Measurements from ENCODE around the gene ADGRA1. TPM values are rescaled to one million over a fixed set of nuclear protein-coding genes. Genes with fewer than 3 reads are reported as not detected.

Gene ADGRA1
- total and polyA plus RNA-seq, 2 donors (not counting 3 experiments of a cell fraction or from before 2014, with no cell fraction given), result not detected

DNA sequence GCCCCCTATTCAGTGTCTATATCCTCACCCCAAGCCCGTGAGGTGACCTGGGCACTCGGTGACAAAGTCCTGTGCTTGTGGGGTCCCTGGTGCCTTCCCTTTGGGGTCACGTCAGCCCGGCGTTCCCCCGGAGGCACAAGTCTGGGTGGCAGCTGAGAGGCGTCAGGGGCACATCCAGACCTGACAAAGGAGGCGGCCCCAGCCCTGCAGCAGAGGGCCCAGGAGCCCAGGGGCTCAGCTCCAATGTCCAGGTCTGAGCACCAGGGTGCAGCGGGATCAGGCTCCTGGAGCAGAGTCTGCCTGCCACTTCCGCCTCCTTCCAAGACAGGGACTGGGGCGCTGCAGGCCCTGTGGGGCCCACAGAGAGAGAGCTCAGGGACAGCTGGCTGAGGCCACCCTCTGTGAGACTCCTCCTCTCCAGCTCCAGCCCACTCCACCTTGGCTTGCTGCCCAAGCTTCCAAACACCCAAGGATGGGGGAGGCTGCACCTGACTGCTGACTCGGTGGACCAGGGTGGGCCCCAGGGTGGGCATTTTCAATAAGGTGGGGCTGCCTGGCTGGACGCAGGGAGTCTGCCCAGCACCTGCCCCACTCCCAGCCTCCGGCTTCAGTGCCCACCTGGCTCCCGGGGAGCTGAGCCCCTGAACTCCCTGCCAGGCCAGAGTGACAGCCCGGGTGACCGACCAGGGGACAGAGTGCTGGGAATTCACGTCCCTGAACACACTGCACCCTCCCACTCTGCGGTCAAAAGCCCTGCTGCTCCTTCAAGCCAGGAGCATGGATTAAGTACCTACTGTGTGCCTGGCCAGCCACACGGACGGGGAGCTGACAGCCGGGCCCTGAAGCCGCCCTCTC lies 71.3 kb downstream of the ADGRA1 start:
- Histone ChIP-seq H3K27me3 (ENCODE audit: control insufficient read depth in 2 of 2, insufficient read depth in 2 of 2, low read length in 2 of 2) (peaks cover 3 to 12% of the 10 kb centered on the region in 2 experiments), H3K4me2 (ENCODE audit: insufficient read depth, low read length) (no peak overlapping the region), H3K36me3 (ENCODE audit: control insufficient read depth in 2 of 2, extremely low read depth in 1 of 2, insufficient read depth in 2 of 2, low read length in 2 of 2) (no peaks in the 10 kb centered on the region), H3K79me2 (ENCODE audit: control insufficient read depth, insufficient read depth, low read length) (no peaks in the 10 kb centered on the region), H3K4me3 (replicated peaks in 1 of 3; ENCODE audit: insufficient read depth in 1 of 3, low read depth in 1 of 3, low read length in 3 of 3) (no peak overlapping the region), H3K27ac (ENCODE audit: insufficient read depth, low read depth, low read length) (no peak overlapping the region), H3K9me3 (replicated peaks; ENCODE audit: control insufficient read depth, insufficient read depth, low read length) (no peaks in the 10 kb centered on the region), H3K9me1 (replicated peaks; ENCODE audit: control insufficient read depth, extremely low read depth, insufficient read depth, low read length) (no peaks in the 10 kb centered on the region), H2AFZ (ENCODE audit: low read depth, low read length) (no peak overlapping the region), H4K20me1 (replicated peaks; ENCODE audit: control insufficient read depth, extremely low read depth, insufficient read depth, low read length) (no peaks in the 10 kb centered on the region), H3K4me1 (ENCODE audit: control insufficient read depth, extremely low read depth, insufficient read depth, low read length) (no peaks in the 10 kb centered on the region), H3K9ac (replicated peaks; ENCODE audit: extremely low read depth, insufficient read depth, low read length) (no peak overlapping the region)
- ChIA-PET CTCF (no interaction called here), POLR2A (interaction anchor here (0.6 kb wide), 1 partner anchor 15 kb away, joined by 4 read pairs; no protein-coding TSS in a partner anchor)
- no peak for DNase-seq (ENCODE audit: low read depth, low spot score)
- intact Hi-C loops (cut with micrococcal nuclease), result no loop called here
- FAIRE-seq, result no peak
- BruUV-seq (replicated peaks), result no TSS peak
- TF ChIP-seq, protein P1, sequence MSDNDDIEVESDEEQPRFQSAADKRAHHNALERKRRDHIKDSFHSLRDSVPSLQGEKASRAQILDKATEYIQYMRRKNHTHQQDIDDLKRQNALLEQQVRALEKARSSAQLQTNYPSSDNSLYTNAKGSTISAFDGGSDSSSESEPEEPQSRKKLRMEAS (IDR thresholded peaks at IDR 0.05; ENCODE audit: insufficient read depth, insufficient read length), result no peak
- TF ChIP-seq POLR2A (IDR thresholded peaks at IDR 0.05; ENCODE audit: low read depth, low read length) (no peak), JUN (IDR thresholded peaks at IDR 0.05; ENCODE audit: borderline replicate concordance, insufficient read depth, insufficient read length, low read depth) (no peak), MYC (IDR thresholded peaks at IDR 0.05; ENCODE audit: low read depth, low read length) (no peak), EZH2 (IDR thresholded peaks at IDR 0.05; ENCODE audit: borderline replicate concordance, low read depth, low read length, severe bottlenecking) (no peak), GATA2 (IDR thresholded peaks at IDR 0.05; ENCODE audit: insufficient read depth, insufficient read length, low read depth, low read length) (no peak), FOS (IDR thresholded peaks at IDR 0.05; ENCODE audit: borderline replicate concordance, insufficient read depth, low read length) (no peak), POLR2AphosphoS5 (IDR thresholded peaks at IDR 0.05; ENCODE audit: insufficient read depth, low read depth, low read length) (no peak)
- TF ChIP-seq, protein P2, sequence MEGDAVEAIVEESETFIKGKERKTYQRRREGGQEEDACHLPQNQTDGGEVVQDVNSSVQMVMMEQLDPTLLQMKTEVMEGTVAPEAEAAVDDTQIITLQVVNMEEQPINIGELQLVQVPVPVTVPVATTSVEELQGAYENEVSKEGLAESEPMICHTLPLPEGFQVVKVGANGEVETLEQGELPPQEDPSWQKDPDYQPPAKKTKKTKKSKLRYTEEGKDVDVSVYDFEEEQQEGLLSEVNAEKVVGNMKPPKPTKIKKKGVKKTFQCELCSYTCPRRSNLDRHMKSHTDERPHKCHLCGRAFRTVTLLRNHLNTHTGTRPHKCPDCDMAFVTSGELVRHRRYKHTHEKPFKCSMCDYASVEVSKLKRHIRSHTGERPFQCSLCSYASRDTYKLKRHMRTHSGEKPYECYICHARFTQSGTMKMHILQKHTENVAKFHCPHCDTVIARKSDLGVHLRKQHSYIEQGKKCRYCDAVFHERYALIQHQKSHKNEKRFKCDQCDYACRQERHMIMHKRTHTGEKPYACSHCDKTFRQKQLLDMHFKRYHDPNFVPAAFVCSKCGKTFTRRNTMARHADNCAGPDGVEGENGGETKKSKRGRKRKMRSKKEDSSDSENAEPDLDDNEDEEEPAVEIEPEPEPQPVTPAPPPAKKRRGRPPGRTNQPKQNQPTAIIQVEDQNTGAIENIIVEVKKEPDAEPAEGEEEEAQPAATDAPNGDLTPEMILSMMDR (IDR thresholded peaks at IDR 0.05; ENCODE audit: extremely low read depth in 1 of 2, insufficient read depth in 1 of 2, low read depth in 1 of 2, low read length in 2 of 2), result no peak
- dilution Hi-C loops (cut with MboI; ENCODE audit: extremely low pct_ligation_motif_present, low sequenced_read_pairs), result no loop called here
